Superior temporal gyrus (tissue), 1 donor: Measurements from ENCODE around the gene CTTNBP2NL.
"Not testable (repeated sequence)": the region's sequence is repeated elsewhere in the genome, so short reads cannot be mapped to it uniquely, and the experiment has no call there.

Experiments
- DNase-seq: peaks from one replicate; pipeline ENCODE4 v3.0.0-alpha.2; 2016; ENCODE audit errors: extremely low spot score

Gene CTTNBP2NL

GRCh38 chr1:112423207-112423606, 27.2 kb downstream of the CTTNBP2NL start:
- DNase-seq = no peak

DNA sequence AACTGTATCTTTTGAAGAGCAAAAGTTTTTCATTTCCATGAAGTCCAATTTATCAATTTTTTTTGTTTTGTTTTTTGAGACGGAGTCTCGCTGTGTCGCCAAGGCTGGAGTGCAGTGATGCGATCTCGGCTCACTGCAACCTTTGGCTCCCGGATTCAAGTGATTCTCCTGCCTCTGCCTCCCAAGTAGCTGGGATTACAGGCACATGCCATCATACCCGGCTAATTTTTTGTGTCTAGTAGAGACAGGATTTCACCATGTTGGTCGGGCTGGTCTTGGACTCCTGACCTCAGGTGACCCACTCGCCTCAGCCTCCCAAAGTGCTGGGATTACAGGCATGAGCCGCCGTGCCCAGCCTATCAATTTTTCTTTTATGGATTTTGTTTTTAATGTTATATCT, 27.7 kb downstream of the CTTNBP2NL start:
- DNase-seq = not testable (repeated sequence)

GRCh38 chr1:112429749-112430148, 33.7 kb downstream of the CTTNBP2NL start:
- DNase-seq = no peak

GRCh38 chr1:112431038-112431437, 35.0 kb downstream of the CTTNBP2NL start:
- DNase-seq = no peak

DNA sequence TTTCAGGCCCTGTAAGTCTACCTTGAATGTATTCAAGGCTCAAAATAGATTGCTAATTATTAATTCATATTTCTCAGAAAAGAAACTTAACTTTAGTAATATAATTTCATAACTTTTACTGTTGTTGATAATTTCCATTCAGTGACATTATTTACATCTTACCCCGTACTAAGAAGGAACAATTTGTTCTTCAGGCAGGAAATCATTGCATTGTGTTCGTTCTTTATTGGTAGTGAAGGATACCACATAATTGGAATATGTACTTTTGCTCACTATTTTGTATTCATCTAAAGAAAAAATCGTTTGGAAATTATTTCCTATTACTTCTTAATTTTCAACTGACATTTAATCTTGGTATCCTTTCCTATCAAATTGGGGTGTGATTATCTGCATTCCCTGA, 39.4 kb downstream of the CTTNBP2NL start:
- no peak for DNase-seq

DNA sequence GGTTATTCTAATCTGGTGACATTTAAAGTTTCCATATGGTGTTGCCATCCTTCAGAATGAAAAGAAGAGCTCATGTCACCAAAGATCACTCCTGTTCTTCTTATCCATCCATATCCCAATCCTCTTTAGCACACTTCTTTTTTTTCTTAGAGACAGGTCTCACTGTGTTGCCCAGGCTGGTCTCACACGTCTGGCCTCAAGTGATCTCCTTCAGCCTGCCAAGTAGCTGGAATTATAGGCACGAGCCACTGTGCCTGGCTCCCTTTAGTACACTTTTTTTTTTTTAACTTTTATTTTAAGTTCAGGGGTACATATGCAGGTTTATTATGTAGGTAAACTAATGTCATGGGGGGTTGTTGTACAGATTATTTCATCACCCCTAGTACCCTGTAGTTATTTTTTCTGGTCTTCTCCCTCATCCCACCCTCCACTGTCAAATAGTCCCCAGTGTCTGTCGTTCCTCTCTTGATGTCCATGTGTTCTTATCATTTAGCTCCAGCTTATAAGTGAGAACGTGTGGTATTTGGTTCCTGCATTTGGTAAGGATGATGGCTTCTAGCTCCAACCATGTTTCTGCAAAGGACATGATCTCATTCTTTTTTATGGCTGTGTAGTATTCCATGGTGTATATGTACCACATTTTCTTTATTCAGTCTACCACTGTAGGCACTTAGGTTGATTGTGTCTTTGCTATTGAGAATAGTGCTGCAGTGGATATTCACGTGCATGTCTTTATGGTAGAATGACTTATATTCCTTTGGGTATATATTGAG, 40.6 kb downstream of the CTTNBP2NL start:
- no peak for DNase-seq

GRCh38 chr1:112438156-112438555, 42.1 kb downstream of the CTTNBP2NL start:
- not testable (repeated sequence) for DNase-seq

- no peak for DNase-seq
Observed at GRCh38 chr1:112439592-112439991, 43.6 kb downstream of the CTTNBP2NL start.

- no peak for DNase-seq
Observed at GRCh38 chr1:112440574-112440973, 44.6 kb downstream of the CTTNBP2NL start.

- no peak for DNase-seq
Observed at GRCh38 chr1:112444269-112444668, 48.3 kb downstream of the CTTNBP2NL start.

DNA sequence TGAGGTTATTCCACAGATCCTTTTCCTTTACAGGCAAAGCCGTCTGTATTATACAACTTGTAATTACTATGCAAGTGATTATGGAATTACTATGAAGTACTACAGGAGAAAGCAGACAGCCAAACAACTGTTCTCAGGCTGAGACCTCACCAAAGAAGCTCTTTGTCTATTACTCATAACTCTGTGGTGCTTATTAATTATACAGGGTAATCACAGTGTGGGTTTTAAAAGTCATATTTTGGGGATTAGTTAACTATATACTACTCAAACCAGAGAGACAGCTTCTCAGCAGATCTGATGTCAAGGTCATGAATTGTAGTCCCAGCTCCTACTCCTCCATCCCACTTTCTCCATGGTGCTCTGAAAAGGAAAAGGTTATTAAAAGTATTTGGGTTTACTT, 49.6 kb downstream of the CTTNBP2NL start:
- no peak for DNase-seq

GRCh38 chr1:112446411-112446810, 50.4 kb downstream of the CTTNBP2NL start:
- no peak for DNase-seq

DNA sequence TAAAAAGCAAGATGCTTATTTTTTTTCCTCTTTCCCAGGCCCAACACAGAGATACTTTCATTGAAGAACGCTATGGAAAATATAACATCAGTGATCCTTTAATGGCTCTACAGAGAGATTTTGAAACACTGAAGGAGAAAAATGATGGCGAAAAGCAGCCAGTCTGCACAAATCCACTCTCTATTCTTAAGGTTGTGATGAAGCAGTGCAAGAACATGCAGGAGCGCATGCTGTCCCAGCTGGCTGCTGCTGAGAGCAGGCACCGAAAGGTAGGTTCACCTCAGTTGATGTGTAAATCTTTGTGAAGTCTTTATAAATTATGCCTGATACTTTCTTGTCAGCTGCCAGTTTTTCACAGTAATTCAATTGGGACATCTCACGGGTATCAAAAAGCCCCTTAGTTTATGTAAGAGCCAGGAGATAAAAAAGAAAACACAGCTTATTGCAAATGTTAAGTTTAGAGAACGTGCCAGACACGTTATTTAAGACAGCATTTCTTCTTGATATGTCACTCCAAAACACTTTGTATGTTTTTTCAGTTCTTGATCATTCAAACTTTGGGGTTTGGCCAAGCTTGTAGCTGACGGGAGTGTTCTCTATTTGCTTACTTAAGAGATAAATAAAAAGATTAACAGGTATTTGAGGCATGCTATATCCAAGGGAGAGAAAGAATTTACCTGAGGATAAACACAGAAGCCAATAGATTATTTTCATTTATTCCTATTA, 53.1 kb downstream of the CTTNBP2NL start:
- DNase-seq = no peak

DNA sequence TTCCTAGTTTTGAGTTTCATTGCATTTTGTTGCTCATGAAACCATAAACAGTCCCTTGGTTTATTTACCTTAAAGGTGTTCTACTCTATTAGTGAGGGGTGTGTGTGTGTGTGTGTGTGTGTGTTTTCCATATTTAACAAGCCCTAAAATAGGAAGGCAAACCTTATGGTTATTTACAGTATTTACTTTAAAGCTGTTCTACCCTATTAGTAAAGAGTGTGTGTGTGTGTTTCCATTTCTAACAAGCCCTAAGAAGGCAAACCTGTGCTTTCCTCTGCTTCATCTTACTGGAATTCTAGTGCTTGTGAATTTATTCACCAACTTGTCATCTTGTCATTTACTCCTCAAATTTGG, 53.6 kb downstream of the CTTNBP2NL start:
- no peak for DNase-seq

DNA sequence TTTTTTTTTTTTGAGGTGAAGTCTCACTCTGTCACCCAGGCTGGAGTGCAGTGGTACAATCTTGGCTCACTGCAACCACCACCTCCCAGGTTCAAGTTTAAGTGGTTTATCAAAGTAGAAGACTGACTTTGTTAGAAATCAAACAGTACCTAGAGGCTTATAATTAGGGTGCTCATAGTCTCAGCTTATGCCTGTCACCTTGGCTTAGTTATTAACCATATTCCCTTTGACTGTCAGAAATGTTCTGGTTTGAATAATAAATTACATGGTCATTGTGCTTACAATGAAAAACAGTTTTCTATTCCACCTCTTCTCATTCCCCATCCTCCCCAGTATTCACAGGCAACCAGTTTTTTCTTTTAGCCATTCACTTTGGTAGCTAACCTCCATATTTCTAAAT, 54.8 kb downstream of the CTTNBP2NL start:
- DNase-seq = no peak

DNA sequence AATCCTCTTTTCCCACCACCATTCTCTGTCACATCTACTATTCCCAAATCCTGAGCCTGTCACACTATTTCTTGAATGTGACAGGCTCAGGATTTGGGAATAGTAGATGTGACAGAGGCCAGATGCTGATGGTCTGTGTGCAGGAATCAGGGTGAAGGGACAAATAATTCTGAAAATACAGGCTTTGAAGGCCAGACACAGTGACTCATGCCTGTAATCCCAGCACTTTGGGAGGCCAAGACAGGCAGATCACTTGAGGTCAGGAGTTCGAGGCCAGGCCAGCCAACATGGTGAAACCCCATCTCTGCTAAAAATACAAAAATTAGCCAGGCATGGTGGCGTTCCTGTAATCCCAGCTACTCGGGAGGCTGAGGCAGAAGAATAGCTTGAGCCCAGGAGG, 55.3 kb downstream of the CTTNBP2NL start:
- DNase-seq = not testable (repeated sequence)

DNA sequence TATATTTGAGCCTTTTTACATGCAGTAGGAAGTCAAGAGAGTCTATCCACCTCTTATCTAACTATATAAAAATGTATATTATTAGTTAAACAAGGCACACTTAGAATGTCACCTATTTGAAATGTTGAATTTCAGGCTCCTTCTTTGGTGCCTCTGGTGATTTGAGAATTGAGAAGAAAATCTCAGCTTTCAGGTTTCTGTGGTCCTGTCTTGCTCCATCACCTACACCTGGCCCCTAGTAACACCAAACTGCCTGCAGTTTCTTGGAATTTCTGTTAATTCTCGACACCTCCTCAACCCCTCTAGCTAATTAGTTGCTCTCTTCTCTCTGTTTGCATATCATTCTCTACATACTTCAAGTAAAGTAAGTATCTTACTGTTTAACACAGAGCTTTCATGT, 57.9 kb downstream of the CTTNBP2NL start:
- DNase-seq = no peak

DNA sequence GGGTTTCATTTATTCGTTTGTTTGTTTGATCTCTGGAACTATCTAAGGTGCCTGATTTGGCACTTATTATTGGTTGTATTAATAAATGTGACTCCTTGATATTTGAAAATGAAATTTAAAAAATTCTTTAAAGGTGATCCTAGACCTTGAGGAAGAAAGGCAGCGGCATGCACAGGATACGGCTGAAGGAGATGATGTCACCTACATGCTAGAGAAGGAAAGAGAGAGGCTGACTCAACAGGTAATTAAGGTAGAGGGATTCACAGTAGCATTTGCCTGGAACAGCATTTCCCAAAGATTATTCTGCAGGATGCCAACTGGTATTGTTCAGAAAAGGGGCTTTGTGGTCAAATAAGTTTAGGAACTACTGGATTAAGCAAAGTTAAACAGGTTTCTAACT, 58.3 kb downstream of the CTTNBP2NL start:
- no peak for DNase-seq

GRCh38 chr1:112457241-112457640, 61.2 kb downstream of the CTTNBP2NL start:
- no peak for DNase-seq

- peak; percentile 9 for DNase-seq
Observed at GRCh38 chr1:112457955-112458354, 61.9 kb downstream of the CTTNBP2NL start.

DNA sequence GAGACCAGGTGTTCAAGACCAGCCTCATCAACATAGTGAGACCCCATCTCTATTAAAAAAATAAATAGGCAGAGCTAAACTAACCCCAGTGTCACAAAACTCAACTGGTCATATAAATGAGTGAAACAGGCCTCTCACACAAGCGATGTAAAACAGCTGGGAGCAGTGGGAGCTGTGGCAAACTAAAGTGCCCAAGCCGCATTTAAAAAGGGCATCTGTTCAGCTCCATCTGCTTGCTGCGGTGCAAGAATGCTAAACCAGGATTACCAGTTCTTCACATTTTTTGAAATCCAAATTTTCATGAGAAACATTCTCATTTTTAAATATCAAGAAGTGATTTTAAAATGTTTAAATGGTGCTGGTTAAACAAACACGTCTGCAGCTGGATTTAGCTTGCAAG, 62.7 kb downstream of the CTTNBP2NL start:
- DNase-seq = peak; percentile 18

- no peak for DNase-seq
Observed at GRCh38 chr1:112460615-112461014, 64.6 kb downstream of the CTTNBP2NL start.

GRCh38 chr1:112461200-112461871, 65.3 kb downstream of the CTTNBP2NL start:
- no peak for DNase-seq
